Keratinocyte (primary cell): Measurements from ENCODE around the gene TMPRSS3.

Experiments used
- EZH2 ChIP-seq: IDR thresholded peaks from one replicate; pipeline ENCODE4 v1.6.1; 2012; ENCODE audit warnings: inconsistent platforms, mild to moderate bottlenecking, low read length, moderate library complexity
- TF ChIP-seq, protein P1 (sequence below), 3 experiments: IDR thresholded peaks in 1 of 3; conservative IDR thresholded peaks in 1 of 3; optimal IDR thresholded peaks in 1 of 3; 2 replicates in 2 of 3; 3 replicates in 1 of 3; pipeline versions ENCODE3 to v1.5.1; 2011; ENCODE audit warnings: low read length in 3 of 3, mild to moderate bottlenecking in 3 of 3, moderate library complexity in 2 of 3, control low read depth in 1 of 3, inconsistent platforms in 1 of 3; ENCODE audit not compliant: insufficient read depth in 2 of 3; ENCODE audit errors: extremely low read depth in 1 of 3

DNA sequence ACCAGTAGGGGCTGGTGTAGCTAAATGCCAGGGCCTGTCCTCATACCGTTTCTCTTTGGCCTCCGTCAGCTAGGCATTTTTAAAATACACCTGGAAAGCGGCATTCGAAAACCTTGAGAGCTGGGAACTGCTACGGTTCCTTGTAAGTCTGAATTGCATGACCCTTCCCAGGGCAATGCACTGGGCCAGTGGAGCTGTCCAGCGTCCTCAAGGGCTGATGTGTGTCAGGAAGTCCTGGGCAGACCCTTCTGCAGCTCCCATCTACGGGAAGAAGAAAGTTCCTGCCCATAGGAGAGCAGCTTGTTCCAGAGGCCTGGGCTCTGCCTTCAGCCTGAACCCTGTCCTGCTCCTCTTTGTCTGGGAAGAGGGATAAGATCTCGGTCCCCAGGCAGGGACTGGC, 41.9 kb upstream of the TMPRSS3 start:
- no peak for TF ChIP-seq EZH2
- TF ChIP-seq, protein P1, sequence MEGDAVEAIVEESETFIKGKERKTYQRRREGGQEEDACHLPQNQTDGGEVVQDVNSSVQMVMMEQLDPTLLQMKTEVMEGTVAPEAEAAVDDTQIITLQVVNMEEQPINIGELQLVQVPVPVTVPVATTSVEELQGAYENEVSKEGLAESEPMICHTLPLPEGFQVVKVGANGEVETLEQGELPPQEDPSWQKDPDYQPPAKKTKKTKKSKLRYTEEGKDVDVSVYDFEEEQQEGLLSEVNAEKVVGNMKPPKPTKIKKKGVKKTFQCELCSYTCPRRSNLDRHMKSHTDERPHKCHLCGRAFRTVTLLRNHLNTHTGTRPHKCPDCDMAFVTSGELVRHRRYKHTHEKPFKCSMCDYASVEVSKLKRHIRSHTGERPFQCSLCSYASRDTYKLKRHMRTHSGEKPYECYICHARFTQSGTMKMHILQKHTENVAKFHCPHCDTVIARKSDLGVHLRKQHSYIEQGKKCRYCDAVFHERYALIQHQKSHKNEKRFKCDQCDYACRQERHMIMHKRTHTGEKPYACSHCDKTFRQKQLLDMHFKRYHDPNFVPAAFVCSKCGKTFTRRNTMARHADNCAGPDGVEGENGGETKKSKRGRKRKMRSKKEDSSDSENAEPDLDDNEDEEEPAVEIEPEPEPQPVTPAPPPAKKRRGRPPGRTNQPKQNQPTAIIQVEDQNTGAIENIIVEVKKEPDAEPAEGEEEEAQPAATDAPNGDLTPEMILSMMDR (optimal IDR thresholded peaks at IDR 0.05 in 1 of 3, IDR thresholded peaks at IDR 0.05 in 1 of 3, conservative IDR thresholded peaks at IDR 0.05 in 1 of 3; ENCODE audit: extremely low read depth in 1 of 3, insufficient read depth in 2 of 3, low read length in 3 of 3): no peak
